IMR-90 (cell line): ENCODE measurements around the gene IKZF4. TPM values are rescaled to one million over a fixed set of nuclear protein-coding genes. Genes with fewer than 3 reads are reported as not detected.

Experiments used
- ATAC-seq: fragments of 200-7000 bp; cut with Tn5 transposase; 2 replicates; pipeline ENCODE4 v1.9.1; 2020; ENCODE audit warnings: low read depth, mild to moderate bottlenecking, moderate library complexity
- BruUV-seq: library from RNA; stranded (reverse); fragments of 400-500 nt; replicated peaks from 2 replicates; lab custom pipeline; 2021; lab: Mats Ljungman, UMichigan
- CTCF ChIA-PET: fragments of 300-600 bp; formaldehyde crosslinking; extraction: SDS; loops from one replicate; lab custom pipeline; 2021; ENCODE audit warnings: antibody characterized with exemption; lab: Yijun Ruan, JAX
- POLR2A ChIA-PET: fragments of 300-600 bp; sonication (Branson Sonifier 250); formaldehyde crosslinking; loops from one replicate; lab custom pipeline; 2022; ENCODE audit warnings: antibody characterized with exemption; ENCODE audit not compliant: unreplicated experiment; lab: Charles Lee
- DNase-seq: peaks from one replicate; pipeline ENCODE4 v3.0.0; 2013
- H2AFZ ChIP-seq: replicated peaks from 2 replicates; pipeline ENCODE3; 2013; ENCODE audit warnings: low read length, mild to moderate bottlenecking; ENCODE audit not compliant: poor library complexity
- H2AK5ac ChIP-seq: 2 replicates; pipeline ENCODE4 v1.6.1; 2013; ENCODE audit warnings: low read depth, low read length, inconsistent platforms
- H2AK9ac ChIP-seq: replicated peaks from 2 replicates; pipeline ENCODE3; 2013; ENCODE audit warnings: mild to moderate bottlenecking, low read depth, low read length, moderate library complexity; ENCODE audit not compliant: poor library complexity
- H2BK120ac ChIP-seq: 2 replicates; pipeline ENCODE4 v1.6.1; 2013; ENCODE audit warnings: low read depth, low read length, inconsistent platforms
- H2BK15ac ChIP-seq: 3 replicates; pipeline ENCODE4 v1.6.1; 2013; ENCODE audit warnings: low read depth, low read length, inconsistent platforms
- H2BK20ac ChIP-seq: 2 replicates; pipeline ENCODE4 v1.6.1; 2013; ENCODE audit warnings: low read depth, mild to moderate bottlenecking, inconsistent platforms, low read length, moderate library complexity
- H2BK5ac ChIP-seq: 2 replicates; pipeline ENCODE4 v1.6.1; 2013; ENCODE audit warnings: mild to moderate bottlenecking, low read depth, low read length, inconsistent platforms; ENCODE audit not compliant: poor library complexity, severe bottlenecking
- H3K14ac ChIP-seq: replicated peaks from 2 replicates; pipeline ENCODE4 v1.6.1; 2013; ENCODE audit warnings: low read depth, low read length, inconsistent platforms
- H3K18ac ChIP-seq: 2 replicates; pipeline ENCODE4 v1.6.1; 2013; ENCODE audit warnings: low read depth, low read length, control low read depth
- H3K23ac ChIP-seq: 2 replicates; pipeline ENCODE4 v1.6.1; 2013; ENCODE audit warnings: low read depth, low read length, inconsistent platforms
- H3K27ac ChIP-seq: 2 replicates; pipeline ENCODE4 v1.5.1; 2013; ENCODE audit warnings: mild to moderate bottlenecking, control low read depth, low read length; ENCODE audit not compliant: insufficient read depth
- H3K27me3 ChIP-seq: 2 replicates; pipeline ENCODE4 v1.6.1; 2013; ENCODE audit warnings: low read length; ENCODE audit not compliant: control insufficient read depth, insufficient read depth
- H3K36me3 ChIP-seq: 2 replicates; pipeline ENCODE4 v1.6.1; 2013; ENCODE audit warnings: low read length, mixed read lengths; ENCODE audit not compliant: control insufficient read depth, insufficient read depth
- H3K4ac ChIP-seq: 2 replicates; pipeline ENCODE4 v1.6.1; 2013; ENCODE audit warnings: low read depth, low read length, inconsistent platforms
- H3K4me1 ChIP-seq: 2 replicates; pipeline ENCODE4 v1.6.1; 2013; ENCODE audit warnings: low read length, mixed read lengths; ENCODE audit not compliant: control insufficient read depth, insufficient read depth
- H3K4me2 ChIP-seq: 2 replicates; pipeline ENCODE4 v1.6.1; 2013; ENCODE audit warnings: low read depth, mild to moderate bottlenecking, control low read depth, low read length, moderate library complexity
- H3K4me3 ChIP-seq: 2 replicates; pipeline ENCODE4 v1.5.1; 2013; ENCODE audit warnings: low read depth, mild to moderate bottlenecking, control low read depth, low read length, moderate library complexity; ENCODE audit not compliant: insufficient read depth
- H3K56ac ChIP-seq: 2 replicates; pipeline ENCODE4 v1.6.1; 2013; ENCODE audit warnings: low read length, inconsistent platforms; ENCODE audit not compliant: insufficient read depth; ENCODE audit errors: extremely low read depth
- H3K79me1 ChIP-seq, 2 experiments: 2 replicates each; pipeline ENCODE4 v1.6.1; 2013; ENCODE audit warnings: low read length in 2 of 2, inconsistent platforms in 1 of 2, low read depth in 1 of 2
- H3K9ac ChIP-seq: 2 replicates; pipeline ENCODE4 v1.6.1; 2013; ENCODE audit warnings: low read depth, low read length, control low read depth
- H3K9me1 ChIP-seq: 2 replicates; pipeline ENCODE4 v1.6.1; 2013; ENCODE audit warnings: low read length, inconsistent platforms; ENCODE audit not compliant: insufficient read depth
- H3K9me3 ChIP-seq: 2 replicates; pipeline ENCODE4 v1.6.1; 2013; ENCODE audit warnings: low read length; ENCODE audit not compliant: control insufficient read depth, insufficient read depth
- H4K20me1 ChIP-seq: 2 replicates; pipeline ENCODE4 v1.6.1; 2013; ENCODE audit warnings: low read length, inconsistent platforms; ENCODE audit not compliant: insufficient read depth
- H4K5ac ChIP-seq: 2 replicates; pipeline ENCODE4 v1.6.1; 2013; ENCODE audit warnings: mild to moderate bottlenecking, low read depth, low read length, control low read depth
- H4K8ac ChIP-seq, 2 experiments: 2 replicates each; pipeline ENCODE4 v1.6.1; 2013; ENCODE audit warnings: low read depth in 2 of 2, low read length in 2 of 2, control low read depth in 1 of 2, inconsistent platforms in 1 of 2
- H4K91ac ChIP-seq: 2 replicates; pipeline ENCODE4 v1.6.1; 2013; ENCODE audit warnings: low read depth, low read length, inconsistent platforms; ENCODE audit not compliant: insufficient read depth
- CTCF ChIP-seq: conservative IDR thresholded peaks from 2 replicates; pipeline ENCODE4 v1.5.1; 2012; ENCODE audit warnings: mild to moderate bottlenecking, low read depth, low read length, improper control_type of control experiment
- WGBS, 2 experiments: methylation state at CpG; one replicate each; pipeline versions ENCODE4 v1.1.5 to v1.1.7; 2013; ENCODE audit warnings: missing lambda C conversion rate in 2 of 2; ENCODE audit not compliant: insufficient read length in 1 of 2; ENCODE audit errors: extremely low coverage in 2 of 2; 5-methylcytosine and 5-hydroxymethylcytosine counted together
- dilution Hi-C: fragments of 300-500 bp; cut with HindIII; formaldehyde crosslinking; loops from one replicate; pipeline ENCODE4 v1.14.3; 2018; ENCODE audit warnings: low sequenced_read_pairs; ENCODE audit not compliant: unreplicated experiment
- in situ Hi-C: fragments of 300-500 bp; cut with MboI; formaldehyde crosslinking; loops from 3 replicates; pipeline ENCODE4 v1.14.3; 2019; ENCODE audit warnings: low sequenced_read_pairs, inconsistent platforms, mixed read lengths
- intact Hi-C: fragments of 100-400 bp; cut with micrococcal nuclease; formaldehyde crosslinking; loops from 2 replicates; pipeline ENCODE4 v1.10.0; 2022
- polyA plus RNA-seq, 3 experiments: library from polyadenylated mRNA; depleted of rRNA; stranded (reverse); fragments of >200 nt; gene quantifications; 2 replicates each; pipeline ENCODE4 v1.2.3, GENCODE V29; 2012; ENCODE audit warnings: low replicate concordance in 1 of 3
- total RNA-seq: library from RNA; depleted of rRNA; stranded (reverse); fragments of >200 nt; gene quantifications from 2 replicates; pipeline ENCODE4 v1.2.3, GENCODE V29; 2012

IKZF4 gene
- total and polyA plus RNA-seq, 2 of the 4 experiments (the other 2 are of a cell fraction) = 1.8 to 7.1 TPM

- Histone ChIP-seq H3K18ac (no peak overlapping the region), H3K9me1 (peaks cover 8% of the 10 kb centered on the region; the same call in 1 of the 2 replicates), H2AK5ac (no peak overlapping the region), H4K20me1 (no peaks in the 10 kb centered on the region), H3K23ac (no peak overlapping the region), H3K27me3 (no peaks in the 10 kb centered on the region), H3K9me3 (no peaks in the 10 kb centered on the region), H3K79me1 (peaks cover 0 to 15% of the 10 kb centered on the region in 2 experiments; a peak in 3 of 4 replicates), H4K91ac (no peak overlapping the region), H2BK120ac (no peak overlapping the region), H3K4ac (no peak overlapping the region), H3K4me3 (no peak overlapping the region), H3K14ac (no peak overlapping the region), H2BK5ac (no peak overlapping the region), H2BK20ac (no peak overlapping the region), H3K4me1 (peaks cover 17% of the 10 kb centered on the region), H2BK15ac (no peak overlapping the region), H3K27ac (no peak overlapping the region), H3K36me3 (no peaks in the 10 kb centered on the region), H2AK9ac (no peak overlapping the region), H3K56ac (no peak overlapping the region), H4K5ac (no peak overlapping the region), H3K4me2 (no peak overlapping the region), H2AFZ (no peak overlapping the region), H4K8ac (no peak overlapping the region), H3K9ac (no peak overlapping the region)
- intact Hi-C loops (no loop called here), dilution Hi-C loops (no loop called here), in situ Hi-C loops (no loop called here)
- ChIA-PET CTCF (no interaction called here), POLR2A (no interaction called here)
- no CpG with 5 or more reads among the region's 1 CpG for WGBS, 2 experiments
- no TSS peak for BruUV-seq
- DNase-seq = no peak
- ATAC-seq = no peak
- no peak for TF ChIP-seq CTCF
Observed at GRCh38 chr12:56018356-56018755, 2.5 kb upstream of the IKZF4 start.
